Femur (tissue), 1 donor: Measurements from ENCODE around the gene TMEM168.

Experiments used
- DNase-seq: peaks from one replicate; pipeline ENCODE4 v3.0.0-alpha.2; 2017

Gene TMEM168

DNA sequence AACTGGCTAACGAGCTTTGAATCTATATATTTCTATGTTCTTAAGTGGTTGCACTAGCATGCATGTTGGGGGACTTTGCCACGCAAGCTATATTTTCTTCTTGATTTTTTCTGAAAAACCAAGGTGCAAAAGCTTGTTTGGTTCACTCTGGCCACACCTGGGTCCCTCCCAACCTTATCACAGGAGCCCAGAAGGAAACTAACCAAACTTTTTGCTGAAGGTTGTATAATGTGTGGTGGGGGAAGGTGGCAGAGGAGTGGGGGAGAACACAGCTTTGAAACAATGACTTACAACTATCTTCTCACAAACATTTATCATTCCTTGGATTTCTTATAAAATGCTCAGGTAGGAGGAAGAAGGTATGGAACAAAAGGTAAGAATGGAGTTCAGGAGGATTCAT, 75.3 kb downstream of the TMEM168 start:
- no peak for DNase-seq
